Endodermal cell (in vitro differentiated cells): ENCODE results near the gene SH2D1A. TPM values are rescaled to one million over a fixed set of nuclear protein-coding genes. Genes with fewer than 3 reads are reported as not detected.
"Not testable (repeated sequence)": the region's sequence is repeated elsewhere in the genome, so short reads cannot be mapped to it uniquely, and the experiment has no call there.

Experiments used
- DNase-seq: peaks from one replicate; pipeline ENCODE4 v3.0.0-alpha.2; 2017
- H3K27ac ChIP-seq: 2 replicates; pipeline ENCODE4 v1.5.1; 2013; ENCODE audit warnings: mild to moderate bottlenecking, low read depth, low read length, moderate library complexity
- H3K27me3 ChIP-seq: 2 replicates; pipeline ENCODE4 v1.6.1; 2013; ENCODE audit warnings: mild to moderate bottlenecking, low read length, moderate library complexity; ENCODE audit not compliant: insufficient read depth, control insufficient read depth, poor library complexity, severe bottlenecking
- H3K36me3 ChIP-seq: 2 replicates; pipeline ENCODE4 v1.7.0; 2013; ENCODE audit warnings: mild to moderate bottlenecking, low read length, moderate library complexity; ENCODE audit not compliant: control insufficient read depth, insufficient read depth
- H3K4me1 ChIP-seq: one replicate; pipeline ENCODE4 v1.7.0; 2013; ENCODE audit warnings: low read length; ENCODE audit not compliant: control insufficient read depth, insufficient read depth
- H3K4me3 ChIP-seq: 2 replicates; pipeline ENCODE4 v1.5.1; 2013; ENCODE audit warnings: mild to moderate bottlenecking, low read length, moderate library complexity
- H3K9ac ChIP-seq: 2 replicates; pipeline ENCODE4 v1.6.1; 2013; ENCODE audit warnings: mild to moderate bottlenecking, low read length, moderate library complexity; ENCODE audit not compliant: poor library complexity, severe bottlenecking; ENCODE audit errors: extremely low read depth
- H3K9me3 ChIP-seq: 2 replicates; pipeline ENCODE4 v1.6.1; 2013; ENCODE audit warnings: mild to moderate bottlenecking, low read length, moderate library complexity; ENCODE audit not compliant: control insufficient read depth
- H3K27ac Mint-ChIP-seq: 2 replicates; pipeline ENCODE4 v1.8.0; 2020; ENCODE audit warnings: mixed read lengths
- H3K27me3 Mint-ChIP-seq: 2 replicates; pipeline ENCODE4 v1.8.0; 2021; ENCODE audit warnings: mild to moderate bottlenecking, mixed read lengths; ENCODE audit not compliant: insufficient read depth
- H3K36me3 Mint-ChIP-seq: 2 replicates; pipeline ENCODE4 v1.8.0; 2020; ENCODE audit warnings: low read depth, mixed read lengths
- H3K4me1 Mint-ChIP-seq: 2 replicates; pipeline ENCODE4 v1.8.0; 2020; ENCODE audit warnings: mixed read lengths
- H3K4me3 Mint-ChIP-seq: 2 replicates; pipeline ENCODE4 v1.8.0; 2020; ENCODE audit warnings: mild to moderate bottlenecking, moderate library complexity, mixed read lengths
- H3K9me3 Mint-ChIP-seq: 2 replicates; pipeline ENCODE4 v1.8.0; 2020; ENCODE audit warnings: mild to moderate bottlenecking, mixed read lengths
- whole genome bisulfite sequencing, 2 experiments: methylation state at CpG; one replicate each; pipeline versions ENCODE4 v1.1.5 to v1.1.7; 2013; ENCODE audit warnings: missing lambda C conversion rate in 2 of 2, mixed read lengths in 1 of 2; ENCODE audit not compliant: insufficient coverage in 1 of 2, insufficient read length in 1 of 2; 5-methylcytosine and 5-hydroxymethylcytosine counted together
- total RNA-seq, 2 donors: library from RNA; stranded (reverse); fragmentation: NEBNext Ultra II Directional in 1 of 2; extraction: Animal tissue kit (Norgen Biotek cat#: 25700) in 1 of 2; gene quantifications; 2 replicates in 1 of 2; 3 replicates in 1 of 2; pipeline ENCODE4 v1.2.1, GENCODE V29; 2021
- TF ChIP-seq, protein P1 (sequence below): fragments of 200-600 bp; sonication (generic); conservative IDR thresholded peaks from 2 replicates; pipeline ENCODE4 v1.5.0; 2021; ENCODE audit warnings: antibody characterized with exemption, mild to moderate bottlenecking

SH2D1A gene
- total RNA-seq, 2 donors from 2014 or later = not detected

DNA sequence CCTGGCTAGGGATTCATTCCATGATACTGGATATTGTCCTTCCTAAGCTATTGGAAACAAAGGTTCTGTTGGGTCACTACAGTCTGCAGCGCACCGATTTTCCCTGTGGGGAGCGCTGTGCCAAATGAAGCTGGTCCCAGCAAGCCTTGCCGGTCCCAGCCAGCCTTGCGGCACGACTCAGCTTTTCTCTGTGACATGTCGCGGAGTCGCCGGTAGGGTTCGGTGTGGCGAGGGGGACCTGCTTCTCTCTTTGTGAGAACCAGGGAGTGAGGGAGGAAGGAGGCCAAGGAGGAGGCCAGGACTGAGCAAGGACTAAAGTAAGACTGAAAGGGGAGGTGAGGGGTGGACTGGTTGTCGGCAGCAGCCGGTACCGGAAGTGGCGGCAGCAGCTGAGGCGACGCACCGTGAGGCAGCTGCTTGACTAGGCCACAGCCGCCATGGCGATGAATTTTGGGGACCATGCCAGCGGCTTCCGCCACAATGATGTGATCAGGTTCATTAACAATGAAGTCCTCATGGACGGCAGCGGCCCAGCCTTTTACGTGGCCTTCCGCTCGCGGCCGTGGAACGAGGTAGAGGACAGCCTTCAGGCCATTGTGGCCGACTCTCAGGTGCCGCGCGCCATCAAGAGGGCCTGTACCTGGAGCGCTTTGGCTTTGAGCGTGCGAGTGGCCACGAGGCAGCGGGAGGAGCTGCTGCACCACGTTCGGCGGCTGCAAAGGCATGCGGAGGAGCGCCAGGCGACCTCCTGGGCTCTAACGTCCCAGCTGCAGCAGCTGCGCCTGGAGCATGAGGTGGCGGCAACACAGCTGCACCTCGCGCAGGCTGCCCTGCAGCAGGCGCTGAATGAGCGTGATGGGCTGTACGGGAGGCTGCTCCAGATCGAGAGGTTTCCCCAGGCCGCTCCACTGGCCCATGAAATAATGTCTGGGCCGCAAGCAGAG lies 13.6 kb upstream of the SH2D1A start, which contains the start of gene TEX13D:
Gene TEX13D, plus strand, starts transcription at position 180 of the 944 bp plus-strand sequence. Its CDS starts 258 bp downstream, at position 438.
- Mint-ChIP-seq H3K4me1 (no peaks in the 10 kb centered on the region), H3K9me3 (no peaks in the 10 kb centered on the region), H3K27ac (no peak within 1 kb of the TSS), H3K27me3 (peaks cover 2% of the 10 kb centered on the region), H3K4me3 (no peak within 1 kb of the TSS), H3K36me3 (no peaks in the 10 kb centered on the region)
- H3K4me1 ChIP-seq = no peaks in the 10 kb centered on the region
- no peak within 1 kb of the TSS for H3K27ac ChIP-seq
- no peaks in the 10 kb centered on the region for H3K36me3 ChIP-seq
- no peaks in the 10 kb centered on the region for H3K27me3 ChIP-seq
- no peak within 1 kb of the TSS for H3K4me3 ChIP-seq
- TF ChIP-seq, protein P1, sequence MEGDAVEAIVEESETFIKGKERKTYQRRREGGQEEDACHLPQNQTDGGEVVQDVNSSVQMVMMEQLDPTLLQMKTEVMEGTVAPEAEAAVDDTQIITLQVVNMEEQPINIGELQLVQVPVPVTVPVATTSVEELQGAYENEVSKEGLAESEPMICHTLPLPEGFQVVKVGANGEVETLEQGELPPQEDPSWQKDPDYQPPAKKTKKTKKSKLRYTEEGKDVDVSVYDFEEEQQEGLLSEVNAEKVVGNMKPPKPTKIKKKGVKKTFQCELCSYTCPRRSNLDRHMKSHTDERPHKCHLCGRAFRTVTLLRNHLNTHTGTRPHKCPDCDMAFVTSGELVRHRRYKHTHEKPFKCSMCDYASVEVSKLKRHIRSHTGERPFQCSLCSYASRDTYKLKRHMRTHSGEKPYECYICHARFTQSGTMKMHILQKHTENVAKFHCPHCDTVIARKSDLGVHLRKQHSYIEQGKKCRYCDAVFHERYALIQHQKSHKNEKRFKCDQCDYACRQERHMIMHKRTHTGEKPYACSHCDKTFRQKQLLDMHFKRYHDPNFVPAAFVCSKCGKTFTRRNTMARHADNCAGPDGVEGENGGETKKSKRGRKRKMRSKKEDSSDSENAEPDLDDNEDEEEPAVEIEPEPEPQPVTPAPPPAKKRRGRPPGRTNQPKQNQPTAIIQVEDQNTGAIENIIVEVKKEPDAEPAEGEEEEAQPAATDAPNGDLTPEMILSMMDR = no peak
- H3K9me3 ChIP-seq = no peaks in the 10 kb centered on the region
- DNase-seq = peak; percentile 36
- WGBS, 2 experiments = 95% methylated on average over 18 to 57 of the region's 57 CpGs
- H3K9ac ChIP-seq = no peak within 1 kb of the TSS

DNA sequence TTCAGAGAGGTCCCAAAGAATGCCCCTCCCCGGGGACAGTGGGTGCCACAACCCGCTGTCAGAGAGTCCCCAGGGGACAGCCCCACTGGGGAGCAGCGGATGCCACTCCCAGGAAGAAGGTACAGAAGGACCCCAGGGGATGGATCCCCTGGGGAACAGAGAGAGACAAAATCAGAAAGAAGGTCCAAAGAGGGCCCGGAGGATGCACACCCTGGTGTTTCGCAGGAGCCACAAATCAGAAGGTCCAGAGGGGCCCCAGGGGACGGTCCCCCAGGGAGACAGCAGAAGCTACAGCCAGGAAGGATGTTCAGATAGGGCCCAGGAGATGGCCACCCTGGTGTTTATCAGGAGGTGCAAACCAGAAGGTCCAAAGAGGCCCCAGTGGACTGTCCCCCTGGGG lies 12.5 kb upstream of the SH2D1A start:
- Mint-ChIP-seq H3K4me3 (no peak overlapping the region), H3K27ac (no peak overlapping the region)

DNA sequence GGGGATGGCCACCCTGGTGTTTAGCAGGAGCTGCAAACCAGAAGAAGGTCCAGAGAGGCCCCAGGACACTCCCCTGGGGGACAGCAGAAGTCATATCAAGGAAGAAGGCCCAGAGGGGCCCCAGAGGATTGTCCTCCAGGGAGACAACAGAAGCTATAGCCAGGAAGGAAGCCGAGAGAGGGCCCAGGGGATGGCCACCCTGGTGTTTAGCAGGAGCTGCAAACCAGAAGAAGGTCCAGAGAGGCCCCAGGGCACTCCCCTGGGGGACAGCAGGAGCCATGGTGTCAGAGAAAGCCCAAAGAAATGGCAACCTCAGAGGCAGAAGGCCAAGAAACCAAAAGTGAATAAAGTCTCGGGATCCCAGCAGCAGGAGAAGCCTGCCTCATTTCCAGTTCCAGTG lies 11.8 kb upstream of the SH2D1A start:
- not testable (repeated sequence) for H3K9me3 ChIP-seq, DNase-seq

More for the DNA sequence above, 12.5 kb upstream of the SH2D1A start:
- TF ChIP-seq, protein P1 = no peak
- H3K27me3 ChIP-seq = no peaks in the 10 kb centered on the region
- no peaks in the 10 kb centered on the region for H3K9me3 ChIP-seq
- no peak overlapping the region for H3K27ac ChIP-seq
- 93% methylated on average over 6 of the region's 6 CpGs; no CpG with 5 or more reads in 1 of the 2 experiments for WGBS, 2 experiments
- H3K9me3 Mint-ChIP-seq = no peaks in the 10 kb centered on the region
- H3K4me3 ChIP-seq = no peak overlapping the region
- peaks cover 2% of the 10 kb centered on the region for H3K27me3 Mint-ChIP-seq
- no peaks in the 10 kb centered on the region for H3K4me1 ChIP-seq
- H3K4me1 Mint-ChIP-seq = no peaks in the 10 kb centered on the region
- no peak for DNase-seq
- no peaks in the 10 kb centered on the region for H3K36me3 Mint-ChIP-seq
- no peaks in the 10 kb centered on the region for H3K36me3 ChIP-seq
- H3K9ac ChIP-seq = no peak overlapping the region

More for the DNA sequence above, 11.8 kb upstream of the SH2D1A start:
- not testable (repeated sequence) for H3K9ac ChIP-seq, H3K27ac ChIP-seq, H3K27ac Mint-ChIP-seq, H3K4me1 ChIP-seq, H3K27me3 ChIP-seq, H3K4me3 Mint-ChIP-seq, H3K4me3 ChIP-seq, H3K9me3 Mint-ChIP-seq, H3K36me3 Mint-ChIP-seq, H3K36me3 ChIP-seq, H3K27me3 Mint-ChIP-seq, H3K4me1 Mint-ChIP-seq
- 88 to 100% methylated on average over 1 to 2 of the region's 2 CpGs for WGBS, 2 experiments
